Measurements from ENCODE around the gene CCR7. TPM values are rescaled to one million over a fixed set of nuclear protein-coding genes. Genes with fewer than 3 reads are reported as not detected.
A peak's percentile ranks its signal among the peaks of the same experiment; 100 is the strongest.

Gene CCR7
- total RNA-seq, 4 donors from 2014 or later: 0.14 to 5.4 (median 4.9) TPM; not detected in 1

GRCh38 chr17:40560592-40561293 lies 4.5 kb downstream of the CCR7 start:
- in situ Hi-C loops (cut with MboI; ENCODE audit: low pct_ligation_motif_present in 1 of 4, low pct_unique_long_range_greater_than_20kb in 1 of 4, low sequenced_read_pairs in 3 of 4): no loop called here
- Histone ChIP-seq H3K27ac (peak overlapping the region; percentile 4 to 63 (median 58)), H3K9me3 (no peaks in the 10 kb centered on the region), H3K4me1 (peaks cover 6 to 23% (median 9%) of the 10 kb centered on the region in 4 donors), H3K4me3 (peak overlapping the region in 1 of 4 donors; percentile 33), H3K27me3 (no peaks in the 10 kb centered on the region), H3K36me3 (no peaks in the 10 kb centered on the region)
- intact Hi-C loops (cut with DNase I; ENCODE audit: low total_unique reads): loop anchor here (2.0 kb wide), 1 partner anchor 202 kb away; no protein-coding TSS in a partner anchor
- 57 to 75% methylated on average over 9 to 24 of the region's 24 CpGs for WGBS, 2 donors (ENCODE audit: low coverage in 1 of 2)
- DNase-seq: no peak
- TF ChIP-seq EP300 (IDR thresholded peaks at IDR 0.05; ENCODE audit: low read depth) (no peak), POLR2AphosphoS5 (IDR thresholded peaks at IDR 0.05) (no peak), CTCF (IDR thresholded peaks at IDR 0.05) (peak in 1 of 5 experiments; percentile 16)

- Histone ChIP-seq H3K27me3 (no peaks in the 10 kb centered on the region), H3K36me3 (no peaks in the 10 kb centered on the region), H3K4me1 (peaks cover 6 to 23% (median 9%) of the 10 kb centered on the region in 4 donors), H3K27ac (peak overlapping the region; percentile 11 to 65 (median 60)), H3K9me3 (no peaks in the 10 kb centered on the region), H3K4me3 (peak overlapping the region in 1 of 4 donors; percentile 33)
- 22 to 74% methylated on average over 3 to 13 of the region's 13 CpGs for WGBS, 2 donors (ENCODE audit: low coverage in 1 of 2)
- DNase-seq: peak; percentile 94
- TF ChIP-seq POLR2AphosphoS5 (IDR thresholded peaks at IDR 0.05) (peak in 2 of 3 donors; percentile 46 to 48), POLR2A (IDR thresholded peaks at IDR 0.05) (no peak), CTCF (IDR thresholded peaks at IDR 0.05) (peak; percentile 93 to 98 (median 96))
- intact Hi-C loops (cut with DNase I; ENCODE audit: low total_unique reads) (loop anchor here (2.0 kb wide), 1 partner anchor 201 kb away; no protein-coding TSS in a partner anchor), in situ Hi-C loops (cut with MboI; ENCODE audit: low pct_ligation_motif_present in 1 of 4, low pct_unique_long_range_greater_than_20kb in 1 of 4, low sequenced_read_pairs in 3 of 4) (no loop called here)
Observed at GRCh38 chr17:40559954-40560591, 5.2 kb downstream of the CCR7 start.

GRCh38 chr17:40559564-40559916 lies 5.7 kb downstream of the CCR7 start:
- no peak overlapping the region for H3K4me3 ChIP-seq

More at GRCh38 chr17:40559564-40559916, 5.7 kb downstream of the CCR7 start:
- in situ Hi-C loops (cut with MboI; ENCODE audit: low pct_ligation_motif_present in 1 of 4, low pct_unique_long_range_greater_than_20kb in 1 of 4, low sequenced_read_pairs in 3 of 4) (no loop called here), intact Hi-C loops (cut with DNase I; ENCODE audit: low total_unique reads) (no loop called here)
- no peak for DNase-seq
- no peaks in the 10 kb centered on the region for H3K36me3 ChIP-seq
- no peak for TF ChIP-seq POLR2A (IDR thresholded peaks at IDR 0.05)
- TF ChIP-seq EP300 (IDR thresholded peaks at IDR 0.05; ENCODE audit: low read depth): no peak
- no peak for TF ChIP-seq CTCF (IDR thresholded peaks at IDR 0.05)
- no peak for TF ChIP-seq POLR2AphosphoS5 (IDR thresholded peaks at IDR 0.05)
- H3K4me1 ChIP-seq: peaks cover 7 to 25% (median 10%) of the 10 kb centered on the region in 4 donors
- peak overlapping the region; percentile 11 to 65 (median 41) for H3K27ac ChIP-seq
- H3K9me3 ChIP-seq: no peaks in the 10 kb centered on the region
- WGBS, 2 donors (ENCODE audit: low coverage in 1 of 2): 82 to 100% methylated on average over 3 to 5 of the region's 5 CpGs
- H3K27me3 ChIP-seq: no peaks in the 10 kb centered on the region
